NCI-H460 (cell line): ENCODE measurements around the gene SCAMP4. TPM values are rescaled to one million over a fixed set of nuclear protein-coding genes. Genes with fewer than 3 reads are reported as not detected.

ENCODE experiments used
- DNase-seq: peaks from one replicate; pipeline ENCODE4 v3.0.0-alpha.2; 2016; ENCODE audit warnings: low read depth; ENCODE audit errors: extremely low read depth
- total RNA-seq: library from RNA; depleted of rRNA; stranded (reverse); fragments of >200 nt; shearing (Covaris generic); gene quantifications from 2 replicates; pipeline ENCODE4 v1.2.3, GENCODE V29; 2014

The SCAMP4 gene
- total RNA-seq, 1 experiment from 2014 or later = 27.5 TPM

DNA sequence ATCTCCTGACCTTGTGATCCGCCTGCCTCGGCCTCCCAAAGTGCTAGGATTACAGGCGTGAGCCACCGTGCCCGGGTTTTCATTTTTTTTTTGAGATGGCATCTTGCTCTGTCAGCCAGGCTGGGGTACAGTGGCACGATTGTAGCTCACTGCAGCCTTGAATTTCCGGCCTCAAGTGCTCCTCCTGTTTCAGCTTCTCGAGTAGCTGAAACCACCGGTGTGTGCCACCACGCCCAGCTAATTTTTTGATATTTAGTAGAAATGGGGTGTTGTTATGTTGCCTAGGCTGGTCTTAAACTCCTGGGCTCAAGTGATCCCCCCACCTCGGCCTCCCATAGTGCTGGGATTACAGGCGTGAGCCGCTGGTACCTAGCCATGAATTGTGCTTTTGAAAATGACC, 5.9 kb downstream of the SCAMP4 start:
- no peak for DNase-seq

DNA sequence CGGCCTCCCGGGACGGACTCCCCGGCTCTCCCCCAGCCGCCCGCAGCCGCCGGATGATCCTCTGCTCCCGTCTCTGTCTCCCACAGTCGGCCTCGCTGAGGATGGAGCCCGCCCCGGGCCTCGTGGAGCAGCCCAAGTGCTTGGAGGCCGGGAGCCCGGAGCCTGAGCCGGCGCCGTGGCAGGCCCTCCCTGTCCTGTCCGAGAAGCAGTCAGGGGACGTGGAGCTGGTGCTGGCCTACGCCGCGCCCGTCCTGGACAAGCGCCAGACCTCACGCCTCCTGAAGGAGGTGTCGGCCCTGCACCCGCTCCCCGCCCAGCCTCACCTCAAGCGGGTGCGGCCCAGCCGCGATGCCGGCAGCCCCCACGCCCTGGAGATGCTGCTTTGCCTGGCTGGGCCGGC, 6.8 kb downstream of the SCAMP4 start:
- no peak for DNase-seq

DNA sequence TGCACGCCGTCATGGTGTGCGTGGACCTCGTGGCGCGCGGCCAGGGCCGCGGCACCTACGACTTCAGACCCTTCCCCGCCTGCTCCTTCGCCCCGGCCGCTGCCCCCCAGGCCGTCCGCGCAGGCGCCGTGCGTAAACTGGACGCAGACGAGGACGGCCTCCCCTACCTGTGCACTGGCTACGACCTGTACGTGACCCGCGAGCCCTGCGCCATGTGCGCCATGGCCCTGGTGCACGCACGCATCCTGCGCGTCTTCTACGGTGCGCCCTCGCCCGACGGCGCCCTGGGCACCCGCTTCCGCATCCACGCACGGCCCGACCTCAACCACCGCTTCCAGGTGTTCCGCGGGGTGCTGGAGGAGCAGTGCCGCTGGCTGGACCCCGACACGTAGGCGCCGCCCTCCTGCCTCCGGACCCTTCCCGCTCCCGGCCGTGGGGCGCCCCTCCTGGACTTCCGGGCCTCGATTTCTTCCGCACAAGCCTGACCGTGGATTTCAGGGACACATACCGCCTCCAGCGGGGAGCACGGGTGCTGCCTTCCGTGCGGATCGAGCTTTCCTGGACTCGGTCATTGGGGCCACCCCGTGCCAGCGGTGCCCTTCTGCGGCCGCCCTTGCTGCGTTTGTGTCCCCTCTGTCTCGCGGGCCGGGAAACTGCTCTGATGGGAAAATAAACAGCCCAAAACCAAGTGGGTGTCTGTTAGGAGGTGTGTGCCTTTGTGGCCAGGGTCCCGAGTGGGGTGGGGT, 7.7 kb downstream of the SCAMP4 start:
- DNase-seq = no peak

DNA sequence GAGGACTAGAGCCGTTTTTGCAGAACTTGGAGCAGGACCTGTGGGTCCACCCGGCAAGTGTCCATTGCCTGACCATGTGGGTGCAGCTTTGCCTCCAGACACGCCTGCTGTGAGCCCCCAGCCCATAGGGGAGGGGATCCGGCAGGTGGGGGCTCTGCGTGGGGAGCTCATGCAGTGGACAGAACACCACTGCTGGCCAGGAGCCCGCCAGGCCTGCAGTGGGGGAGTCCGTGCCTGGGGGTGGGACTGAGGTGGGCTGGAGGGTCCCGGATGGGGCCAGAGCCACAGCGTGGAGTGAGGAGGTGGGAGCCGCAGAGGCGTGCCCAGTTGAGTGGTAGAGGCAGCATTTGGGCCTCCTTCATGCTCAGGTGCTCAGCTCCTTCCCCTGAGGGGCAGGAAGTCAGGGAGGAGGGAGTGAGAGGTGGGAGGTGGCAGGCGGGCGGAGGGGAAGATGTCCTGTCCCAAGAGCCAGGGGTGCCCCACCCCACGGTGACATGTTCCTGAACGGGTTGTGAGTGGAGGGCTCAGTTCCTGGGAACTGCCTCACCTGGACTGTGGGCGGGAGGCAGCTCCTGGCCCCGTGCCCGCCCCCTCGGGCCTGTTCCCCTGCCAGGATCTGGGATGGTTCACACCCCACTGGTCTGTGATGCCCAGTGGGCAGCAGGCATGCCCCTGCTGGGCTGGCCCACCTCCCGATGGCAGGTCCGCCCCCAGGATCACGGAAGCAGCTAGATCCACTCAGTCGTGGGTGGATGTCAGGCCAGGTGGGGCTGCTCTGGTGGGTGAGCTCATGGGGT, 8.8 kb downstream of the SCAMP4 start:
- no peak for DNase-seq

DNA sequence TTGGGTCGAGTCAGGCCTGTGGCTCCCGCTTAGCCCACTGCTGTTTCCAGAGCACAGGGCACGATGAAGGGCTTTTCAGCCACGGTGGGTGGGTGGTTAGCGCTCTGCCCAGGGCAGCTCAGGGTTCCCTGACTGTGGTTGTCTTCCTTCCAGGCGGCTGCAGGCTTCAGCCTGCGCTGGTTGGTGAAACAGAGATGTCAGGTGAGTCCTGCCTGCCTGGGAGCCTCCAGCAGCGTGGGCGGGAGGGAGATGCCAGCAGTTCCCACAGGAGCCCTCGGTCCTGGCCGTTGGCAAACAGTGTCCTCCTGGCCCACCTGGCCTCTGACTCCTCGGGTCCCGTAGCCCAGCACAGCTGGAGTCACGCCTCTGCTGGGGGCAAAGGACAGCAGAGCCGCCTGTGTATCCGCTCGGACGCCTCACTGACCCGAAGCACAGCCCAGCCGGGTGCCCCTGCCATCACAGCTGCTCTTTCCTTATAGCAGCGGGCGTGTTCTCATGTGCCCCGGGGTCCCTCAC, 9.7 kb downstream of the SCAMP4 start:
- DNase-seq = no peak

DNA sequence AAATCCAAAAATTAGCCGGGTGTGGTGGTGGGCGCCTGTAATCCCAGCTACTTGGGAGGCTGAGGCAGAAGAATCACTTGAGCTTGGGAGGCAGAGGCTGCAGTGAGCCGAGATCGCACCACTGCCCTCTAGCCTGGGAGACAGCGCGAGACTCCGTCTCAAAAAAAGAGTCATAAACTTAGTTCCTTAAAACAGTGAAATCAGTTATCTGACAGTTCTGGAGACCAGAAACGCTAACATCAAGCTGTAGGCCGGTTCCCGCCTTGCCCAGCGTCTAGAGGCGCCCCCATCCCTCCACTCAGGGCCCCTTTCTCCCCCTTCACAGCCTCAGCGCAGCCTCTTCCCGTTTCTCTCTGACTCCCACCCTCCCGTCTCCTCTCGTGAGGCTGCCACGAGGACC, 11.9 kb downstream of the SCAMP4 start:
- DNase-seq = no peak

DNA sequence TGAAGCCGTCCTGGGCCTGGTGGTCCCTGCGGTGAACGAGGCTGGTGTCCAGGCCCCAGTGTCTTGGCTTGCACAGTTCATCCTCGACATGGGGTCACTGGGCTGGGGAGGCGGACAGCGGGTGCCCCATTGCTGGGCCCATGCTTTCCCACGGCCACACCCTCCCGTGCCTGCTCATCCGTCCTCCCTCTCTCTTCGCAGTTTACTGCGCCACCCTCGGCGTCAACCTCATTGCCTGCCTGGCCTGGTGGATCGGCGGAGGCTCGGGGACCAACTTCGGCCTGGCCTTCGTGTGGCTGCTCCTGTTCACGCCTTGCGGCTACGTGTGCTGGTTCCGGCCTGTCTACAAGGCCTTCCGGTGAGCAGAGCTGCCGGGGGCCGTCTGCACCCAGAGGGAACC, 12.7 kb downstream of the SCAMP4 start:
- DNase-seq = no peak

DNA sequence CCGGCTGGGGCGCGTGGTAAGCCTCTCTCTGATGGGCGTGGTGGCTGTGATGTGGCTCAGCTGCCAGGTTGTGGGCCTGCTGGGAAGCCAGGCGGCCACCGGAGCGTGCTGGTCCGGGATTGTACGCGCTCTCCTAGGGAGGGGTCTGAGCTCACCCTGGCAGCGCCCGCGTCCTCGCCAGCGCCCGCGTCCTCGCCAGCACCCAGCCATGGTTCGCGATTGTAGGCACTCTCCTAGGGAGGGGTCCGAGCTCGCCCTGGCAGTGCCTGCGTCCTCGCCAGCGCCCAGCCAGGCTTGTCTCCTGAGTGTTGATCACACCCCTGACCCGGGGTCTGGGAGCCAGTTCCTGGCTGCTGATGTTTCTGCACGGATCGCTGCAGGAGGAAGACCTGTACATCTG, 13.8 kb downstream of the SCAMP4 start:
- no peak for DNase-seq

DNA sequence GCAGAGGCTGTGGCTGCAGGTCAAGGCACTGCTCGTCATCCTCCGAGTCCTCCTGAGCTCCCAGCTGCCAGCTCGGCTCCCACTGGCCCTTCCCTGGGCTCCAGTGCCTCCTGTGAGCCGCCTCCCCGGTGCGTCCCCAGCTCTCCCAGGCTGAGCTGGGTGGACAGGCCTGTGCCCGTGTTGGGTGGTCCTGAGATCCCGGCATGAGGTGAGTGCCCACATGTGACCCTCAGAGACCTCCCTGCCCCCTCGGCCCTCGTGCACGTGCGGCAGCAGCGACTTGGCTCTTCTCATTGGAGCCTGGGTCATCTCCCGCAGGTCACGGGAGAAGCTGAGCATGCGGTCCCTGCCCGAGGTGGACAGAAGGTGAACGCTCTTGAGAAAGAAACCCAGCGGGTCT, 15.4 kb downstream of the SCAMP4 start:
- DNase-seq = no peak

DNA sequence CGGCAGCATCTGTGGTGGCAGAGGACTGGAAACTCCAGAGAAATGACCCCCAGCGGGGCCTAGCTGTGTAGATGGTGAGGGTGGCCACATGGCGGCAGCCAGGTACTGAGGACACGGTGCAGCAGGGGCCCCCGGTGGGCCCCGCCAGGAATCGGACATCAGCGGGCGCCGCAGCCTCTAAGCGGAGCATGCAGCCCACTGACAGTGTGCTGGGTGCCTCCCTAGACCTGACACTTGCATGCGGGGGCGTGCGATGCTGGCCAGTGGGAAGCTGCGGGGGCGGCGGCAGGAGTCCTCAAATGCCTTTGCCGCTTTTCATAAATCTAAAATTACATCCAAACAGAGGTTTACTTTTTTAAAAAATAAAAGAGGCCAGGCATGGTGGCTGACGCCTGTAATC, 16.1 kb downstream of the SCAMP4 start:
- DNase-seq = no peak

DNA sequence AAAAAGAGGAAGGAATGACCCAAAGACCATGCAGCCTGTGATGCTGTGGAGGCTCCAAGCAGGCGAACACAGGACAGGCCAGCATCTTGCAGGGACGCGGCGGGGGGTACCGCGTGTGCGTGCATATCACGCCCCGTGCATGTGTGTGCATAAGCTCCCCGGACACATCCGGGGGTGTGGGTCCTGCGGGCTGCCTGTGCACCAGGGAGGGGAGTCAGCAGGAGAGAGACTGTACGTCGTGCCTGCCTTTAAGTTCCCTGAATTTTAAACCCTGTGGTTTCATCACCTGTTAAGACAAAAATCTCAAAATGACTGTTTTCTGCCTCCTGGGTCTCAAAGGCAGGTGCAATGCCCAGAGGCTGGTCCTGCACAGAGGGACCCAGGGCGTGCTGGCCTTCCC, 16.6 kb downstream of the SCAMP4 start:
- no peak for DNase-seq

DNA sequence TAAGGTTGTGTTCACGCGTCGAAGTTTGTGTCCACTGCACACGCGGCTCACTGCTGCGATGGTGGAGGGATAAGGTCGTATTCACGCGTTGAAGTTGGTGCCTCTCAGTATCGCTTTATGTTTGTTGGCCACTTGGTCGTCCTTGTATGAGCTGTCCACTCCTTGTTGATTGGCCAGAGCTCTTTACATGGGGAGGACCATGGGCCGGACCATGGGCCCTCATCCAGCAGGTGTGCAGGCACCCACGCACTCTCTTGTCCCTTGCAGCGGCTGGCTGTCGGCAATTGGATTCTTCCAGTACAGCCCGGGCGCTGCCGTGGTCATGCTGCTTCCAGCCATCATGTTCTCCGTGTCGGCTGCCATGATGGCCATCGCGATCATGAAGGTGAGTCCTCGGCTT, 17.6 kb downstream of the SCAMP4 start:
- DNase-seq = no peak

DNA sequence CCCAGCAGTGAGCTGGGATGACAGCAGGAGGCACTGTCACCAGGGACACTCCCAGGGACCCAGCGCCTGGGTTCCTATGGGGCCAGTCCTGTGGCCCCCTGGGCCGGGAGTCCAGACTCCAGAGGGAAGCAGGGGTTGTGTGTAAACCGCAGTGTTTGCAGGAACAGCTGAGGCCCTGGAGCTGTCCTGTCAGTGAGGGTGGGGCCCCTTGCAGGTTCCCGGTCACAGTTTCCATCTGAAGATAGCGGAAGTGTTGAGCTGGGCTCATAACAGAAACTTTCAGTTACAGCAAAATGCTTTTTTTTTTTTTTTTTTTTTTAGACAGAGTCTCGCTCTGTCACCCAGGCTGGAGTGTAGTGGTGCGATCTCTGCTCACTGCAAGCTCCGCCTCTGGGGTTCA, 18.1 kb downstream of the SCAMP4 start:
- DNase-seq = no peak

DNA sequence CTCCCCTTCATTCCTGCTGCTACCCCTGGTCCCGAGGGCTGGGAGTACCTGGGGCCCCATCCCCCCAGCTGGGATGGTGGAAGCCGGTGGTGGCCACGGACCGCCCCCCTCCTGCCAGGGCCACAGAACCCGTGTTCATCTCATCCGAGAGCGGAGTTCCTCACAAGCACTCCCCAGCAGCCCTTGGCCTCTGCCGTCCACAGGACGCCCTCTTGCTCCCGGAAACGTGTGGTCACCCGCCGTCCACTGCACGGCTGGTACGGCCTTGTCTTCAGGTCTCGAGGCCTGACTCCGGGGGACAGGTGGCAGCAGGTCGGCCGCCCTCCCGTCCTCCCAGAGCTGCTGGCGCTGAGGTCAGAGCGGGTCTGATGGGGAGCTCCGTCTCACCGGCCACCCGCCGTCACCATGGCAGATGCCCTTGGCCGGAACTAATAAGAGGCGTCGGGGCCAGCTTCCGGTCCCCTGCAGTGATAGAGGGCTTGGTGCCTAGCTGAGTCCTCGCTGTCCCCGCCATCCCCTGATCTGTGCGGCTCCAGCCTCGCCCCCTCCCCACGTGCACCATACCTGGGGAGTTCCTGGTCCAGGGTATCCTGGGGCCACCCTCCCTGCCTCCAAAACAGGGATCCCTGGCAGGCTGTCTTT, 19.2 kb downstream of the SCAMP4 start:
- no peak for DNase-seq

DNA sequence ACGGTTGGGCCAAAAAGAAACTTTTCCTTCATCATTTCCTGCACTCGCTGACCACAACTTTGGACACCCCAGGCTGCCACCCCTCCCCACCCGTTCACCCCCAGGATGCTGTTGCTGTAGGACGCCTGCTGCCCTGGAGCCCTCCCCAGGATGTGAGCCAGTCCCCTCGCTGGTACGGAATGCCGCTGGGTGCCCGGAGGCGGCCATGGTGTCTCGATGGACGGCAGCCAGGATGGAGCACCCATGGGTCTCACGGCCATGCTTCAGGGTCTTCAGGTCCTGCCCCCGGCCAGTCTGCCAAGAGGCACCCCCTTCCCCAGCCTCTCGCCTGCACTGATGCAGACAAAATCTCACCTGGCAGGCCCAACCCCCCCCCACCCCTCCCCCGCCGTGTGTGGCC, 20.3 kb downstream of the SCAMP4 start:
- no peak for DNase-seq

DNA sequence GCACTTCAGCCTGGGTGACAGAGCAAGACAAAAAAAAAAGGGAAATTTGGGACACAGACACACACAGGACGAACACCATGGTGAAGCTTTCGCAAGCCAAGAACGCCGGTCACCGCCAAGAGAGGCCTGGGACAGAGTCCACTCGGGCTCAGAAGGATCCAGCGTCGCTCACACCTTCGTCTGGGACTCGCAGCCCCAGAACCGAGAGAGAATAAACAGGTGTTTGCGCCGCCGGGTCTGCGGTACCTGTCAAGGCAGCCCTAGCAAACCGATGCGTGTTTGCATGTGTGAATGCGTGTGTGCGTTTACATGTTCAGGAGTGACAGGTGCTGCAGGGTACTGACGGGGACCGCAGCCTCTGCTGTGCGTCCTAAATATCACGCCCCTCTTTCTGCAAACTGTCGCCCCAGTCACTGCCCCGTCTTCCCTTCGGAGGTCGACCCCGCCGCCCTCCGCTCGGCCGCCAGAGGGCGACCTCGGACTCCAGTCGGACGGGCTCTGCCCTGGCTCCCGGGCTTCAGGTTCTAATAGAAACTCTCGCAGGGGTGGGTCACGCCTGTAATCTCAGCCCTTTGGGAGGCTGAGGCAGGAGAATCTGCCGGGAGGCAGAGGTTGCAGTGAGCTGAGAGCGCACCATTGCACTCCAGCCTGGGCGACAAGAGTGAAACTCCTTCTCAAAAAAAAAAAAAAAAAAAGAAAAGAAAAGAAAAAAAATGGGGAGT, 24.0 kb downstream of the SCAMP4 start:
- DNase-seq = peak; percentile 51

DNA sequence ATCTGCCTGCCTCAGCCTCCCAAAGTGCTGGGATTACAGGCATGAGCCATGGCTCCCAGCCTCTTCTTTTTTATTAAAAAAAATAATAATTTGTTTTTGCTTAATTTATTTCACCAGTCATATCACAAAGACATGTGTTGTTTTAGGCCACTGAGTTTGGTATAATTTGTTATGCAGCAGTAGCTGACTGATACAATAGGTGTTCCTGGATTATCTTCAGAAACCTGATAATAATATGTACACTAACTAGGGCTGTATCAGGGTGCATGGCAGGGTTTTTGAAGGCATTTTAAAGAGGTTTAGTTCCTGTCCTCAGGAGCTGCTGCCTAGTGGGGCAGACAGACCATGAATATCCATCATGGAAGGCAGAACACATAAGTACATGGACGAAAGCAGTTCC, 26.2 kb downstream of the SCAMP4 start:
- no peak for DNase-seq

DNA sequence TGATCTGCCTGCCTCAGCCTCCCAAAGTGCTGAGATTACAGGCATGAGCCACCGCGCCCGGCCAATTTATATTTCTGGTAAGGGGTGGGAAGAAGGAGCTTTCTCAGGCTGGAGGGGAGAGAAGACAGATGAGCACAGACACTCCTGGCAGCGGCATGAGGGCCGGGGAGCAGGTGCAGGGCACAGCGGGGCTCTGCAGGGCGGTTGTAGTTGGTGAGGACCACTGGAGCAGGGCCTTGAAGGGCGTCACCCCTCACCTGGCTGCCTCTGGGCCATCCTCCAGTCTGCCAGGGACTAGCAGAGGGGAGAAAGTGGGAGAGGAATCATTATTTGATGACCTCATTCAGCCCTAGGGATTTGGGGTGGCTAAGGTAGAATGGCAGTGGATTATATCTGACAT, 27.2 kb downstream of the SCAMP4 start:
- DNase-seq = no peak

DNA sequence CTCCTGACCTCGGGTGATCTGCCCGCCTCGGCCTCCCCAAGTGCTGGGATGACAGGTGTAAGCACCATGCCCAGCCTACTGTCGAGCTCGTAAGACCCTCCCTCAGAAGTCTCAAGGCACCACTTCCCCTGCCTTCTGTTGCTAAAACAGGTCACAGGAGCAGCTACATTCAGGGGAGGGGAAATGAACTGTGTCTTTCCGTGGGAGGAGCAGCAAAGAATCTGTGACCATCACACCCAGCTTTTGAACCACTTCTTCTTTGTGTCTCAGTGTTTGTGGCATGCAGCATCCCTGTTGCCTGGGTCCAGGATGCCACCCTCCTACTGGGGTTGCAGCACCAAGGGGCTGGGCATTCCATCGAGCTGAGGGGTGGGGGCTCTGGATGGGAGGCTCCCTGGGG, 28.0 kb downstream of the SCAMP4 start:
- DNase-seq = no peak

DNA sequence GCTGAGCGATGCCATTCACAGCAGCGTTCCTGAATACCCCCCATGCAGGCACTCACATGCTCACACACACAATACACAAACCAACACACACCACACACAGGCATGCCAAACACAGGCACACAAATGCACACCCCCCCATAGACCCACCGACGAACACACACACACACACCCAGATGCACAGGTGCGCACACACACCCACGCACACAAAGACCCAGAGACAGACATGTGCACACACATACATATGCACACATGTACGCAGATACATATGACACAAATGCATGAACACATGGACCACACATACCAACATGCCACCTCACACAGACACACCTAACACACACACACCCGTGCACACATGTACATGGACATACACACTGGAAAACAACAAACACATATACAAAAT, 28.7 kb downstream of the SCAMP4 start:
- no peak for DNase-seq
